HTR-8/SVneo (cell line): Measurements from ENCODE around the gene EPX.
A peak's percentile ranks its signal among the peaks of the same experiment; 100 is the strongest.

ENCODE experiments used
- DNase-seq: peaks from one replicate; pipeline ENCODE4 v3.0.0; 2011; ENCODE audit warnings: low spot score, mixed read lengths; ENCODE audit not compliant: insufficient read length
- FAIRE-seq: peaks from 2 replicates; lab custom pipeline; 2011; peaks lifted over from hg19 to GRCh38; lab: Jason Lieb, UNC

EPX gene

GRCh38 chr17:58248955-58249269 lies 56.4 kb downstream of the EPX start:
- no peak for DNase-seq
- no peak for FAIRE-seq

DNA sequence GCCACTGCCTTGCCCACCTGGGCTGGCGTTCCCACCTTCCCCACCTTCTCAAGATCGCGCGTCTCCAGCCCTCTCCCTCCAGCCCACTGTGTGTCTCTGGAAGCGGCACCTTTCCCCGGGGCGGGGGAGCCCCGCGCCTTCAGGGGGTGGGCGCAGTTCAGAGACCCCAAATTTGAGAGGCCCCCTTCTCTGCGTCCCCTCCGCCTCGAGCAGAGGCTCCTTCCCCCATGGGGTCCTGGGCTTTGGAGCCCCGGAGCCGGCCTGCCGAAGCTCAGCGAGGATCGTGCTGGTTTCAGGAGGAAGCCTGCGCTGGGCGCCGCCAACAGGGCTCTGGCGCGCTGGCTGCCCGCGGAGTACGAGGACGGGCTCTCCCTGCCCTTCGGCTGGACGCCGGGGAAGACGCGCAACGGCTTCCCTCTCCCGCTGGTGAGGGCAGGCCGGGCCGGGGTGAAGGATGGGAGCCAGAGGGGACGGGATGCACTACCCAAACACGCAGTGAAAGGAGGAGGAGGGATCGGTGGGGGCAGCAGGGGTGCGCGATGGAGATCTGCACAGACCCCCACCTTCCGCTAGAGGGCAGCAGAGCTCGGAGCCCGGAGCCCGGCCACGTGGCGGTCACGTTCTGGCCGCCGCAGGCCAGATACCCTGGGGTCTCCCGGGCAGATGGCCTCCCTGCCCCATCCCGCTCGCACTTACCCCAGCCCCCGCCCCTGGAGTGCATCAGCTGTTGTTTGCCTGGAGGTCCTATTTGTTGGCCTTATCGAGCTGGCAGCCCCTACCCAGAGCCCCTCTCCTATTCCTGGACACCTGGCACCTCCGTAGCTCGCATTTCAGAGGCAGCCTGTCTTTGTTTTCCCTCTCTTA lies 57.0 kb downstream of the EPX start:
- DNase-seq, result peak; percentile 93
- no peak for FAIRE-seq

DNA sequence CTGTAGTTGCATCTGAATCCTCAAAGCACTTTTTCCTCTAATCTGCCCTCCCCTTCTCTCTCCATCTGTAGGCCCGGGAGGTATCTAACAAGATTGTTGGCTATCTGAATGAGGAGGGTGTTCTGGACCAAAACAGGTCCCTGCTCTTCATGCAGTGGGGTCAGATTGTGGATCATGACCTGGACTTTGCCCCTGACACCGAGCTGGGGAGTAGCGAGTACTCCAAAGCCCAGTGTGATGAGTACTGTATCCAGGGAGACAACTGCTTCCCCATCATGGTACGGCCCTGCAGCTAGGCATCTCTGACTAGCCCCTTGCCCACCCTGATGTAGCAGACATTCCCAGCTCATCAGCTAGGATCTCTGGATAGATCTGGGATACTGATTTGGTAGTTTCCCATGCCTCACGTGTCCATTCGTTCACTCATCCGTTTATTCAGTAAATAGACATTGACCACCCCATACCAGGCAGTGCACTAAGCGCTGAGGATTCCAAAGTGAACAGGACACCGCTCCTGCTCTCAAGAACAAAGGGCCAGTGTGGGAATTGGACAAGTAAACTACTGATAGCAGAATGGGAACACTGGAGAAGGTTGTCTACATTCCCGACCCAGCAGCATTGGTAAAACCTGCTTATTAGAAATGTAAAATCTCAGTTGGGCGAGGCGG lies 58.0 kb downstream of the EPX start:
- DNase-seq (no peak), FAIRE-seq (peak; percentile 42)

GRCh38 chr17:58252141-58252540 lies 59.6 kb downstream of the EPX start:
- no peak for FAIRE-seq
- DNase-seq, result no peak

DNA sequence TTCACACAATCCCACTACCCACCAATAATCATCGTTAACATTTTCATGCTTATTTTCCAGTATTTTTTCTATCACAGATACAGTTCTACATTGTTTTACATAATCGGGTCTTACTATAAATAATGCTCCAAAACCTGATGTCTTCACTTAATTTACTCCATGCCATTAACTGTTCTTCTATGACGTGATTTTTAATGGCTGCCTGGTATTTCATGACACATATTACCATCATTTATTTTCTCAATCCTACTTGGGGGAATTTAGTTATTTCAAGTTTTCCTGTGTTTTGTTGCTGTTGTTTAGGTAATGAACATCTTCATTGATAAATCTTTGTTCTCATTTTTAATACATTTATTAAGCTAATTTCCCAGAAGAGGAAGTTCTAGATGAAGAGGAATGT lies 60.6 kb downstream of the EPX start:
- DNase-seq, result no peak
- no peak for FAIRE-seq
